HEK293 (cell line): ENCODE results near the gene TMEM184B.

Experiments
- FEZF1 ChIP-seq: fragments of 450-650 bp; formaldehyde crosslinking; IDR thresholded peaks from 2 replicates; pipeline ENCODE4 v1.5.1; 2016; ENCODE audit warnings: missing biosample characterization, missing genetic modification characterization
- SCRT1 ChIP-seq: fragments of 450-650 bp; formaldehyde crosslinking; IDR thresholded peaks from 2 replicates; pipeline ENCODE4 v1.5.1; 2016; ENCODE audit warnings: missing biosample characterization, missing genetic modification characterization, borderline replicate concordance
- ZBTB1 ChIP-seq: fragments of 450-650 bp; formaldehyde crosslinking; IDR thresholded peaks from 2 replicates; pipeline ENCODE4 v1.5.1; 2016; ENCODE audit warnings: missing biosample characterization, missing genetic modification characterization
- ZBTB21 ChIP-seq: fragments of 450-650 bp; formaldehyde crosslinking; IDR thresholded peaks from 2 replicates; pipeline ENCODE4 v1.5.1; 2017; ENCODE audit warnings: missing biosample characterization, missing genetic modification characterization
- ZBTB8A ChIP-seq: fragments of 450-650 bp; formaldehyde crosslinking; IDR thresholded peaks from 2 replicates; pipeline ENCODE4 v1.5.1; 2016; ENCODE audit warnings: missing biosample characterization, missing genetic modification characterization
- ZIC2 ChIP-seq: fragments of 450-650 bp; formaldehyde crosslinking; IDR thresholded peaks from 2 replicates; pipeline ENCODE4 v1.5.1; 2016; ENCODE audit warnings: missing biosample characterization, missing genetic modification characterization
- ZNF10 ChIP-seq: fragments of 450-650 bp; formaldehyde crosslinking; IDR thresholded peaks from 2 replicates; pipeline ENCODE4 v1.5.1; 2017; ENCODE audit warnings: missing biosample characterization, missing genetic modification characterization
- ZNF211 ChIP-seq: fragments of 450-650 bp; formaldehyde crosslinking; IDR thresholded peaks from 2 replicates; pipeline ENCODE4 v1.5.1; 2016; ENCODE audit warnings: low read depth, missing biosample characterization, missing genetic modification characterization
- ZNF239 ChIP-seq: fragments of 450-650 bp; formaldehyde crosslinking; IDR thresholded peaks from 2 replicates; pipeline ENCODE4 v1.5.1; 2016; ENCODE audit warnings: missing biosample characterization, missing genetic modification characterization
- ZNF302 ChIP-seq: fragments of 450-650 bp; formaldehyde crosslinking; IDR thresholded peaks from 2 replicates; pipeline ENCODE4 v1.5.1; 2016; ENCODE audit warnings: missing biosample characterization, missing genetic modification characterization, low read depth
- ZNF335 ChIP-seq: fragments of 450-650 bp; formaldehyde crosslinking; conservative IDR thresholded peaks from 2 replicates; pipeline ENCODE4 v1.5.1; 2016; ENCODE audit warnings: missing biosample characterization, missing genetic modification characterization
- ZNF341 ChIP-seq: fragments of 450-650 bp; formaldehyde crosslinking; IDR thresholded peaks from 2 replicates; pipeline ENCODE4; 2016; ENCODE audit warnings: low read depth, missing biosample characterization, missing genetic modification characterization
- ZNF48 ChIP-seq: fragments of 450-650 bp; formaldehyde crosslinking; IDR thresholded peaks from 2 replicates; pipeline ENCODE4 v1.5.1; 2016; ENCODE audit warnings: missing biosample characterization, missing genetic modification characterization
- ZNF501 ChIP-seq: fragments of 450-650 bp; formaldehyde crosslinking; IDR thresholded peaks from 2 replicates; pipeline ENCODE4 v1.5.1; 2016; ENCODE audit warnings: missing biosample characterization, missing genetic modification characterization
- ZNF530 ChIP-seq: fragments of 450-650 bp; formaldehyde crosslinking; IDR thresholded peaks from 2 replicates; pipeline ENCODE4 v1.5.1; 2016; ENCODE audit warnings: low read depth, missing biosample characterization, missing genetic modification characterization
- ZNF555 ChIP-seq: fragments of 450-650 bp; formaldehyde crosslinking; conservative IDR thresholded peaks from 2 replicates; pipeline ENCODE4 v1.5.1; 2017; ENCODE audit warnings: missing biosample characterization, mild to moderate bottlenecking, missing genetic modification characterization, inconsistent platforms
- ZNF623 ChIP-seq: fragments of 450-650 bp; formaldehyde crosslinking; IDR thresholded peaks from 2 replicates; pipeline ENCODE4 v1.5.1; 2016; ENCODE audit warnings: missing biosample characterization, missing genetic modification characterization
- ZNF660 ChIP-seq: fragments of 450-650 bp; IDR thresholded peaks from 2 replicates; pipeline ENCODE4 v1.5.1; 2018; ENCODE audit warnings: missing biosample characterization, mild to moderate bottlenecking, missing genetic modification characterization
- ZNF664 ChIP-seq: fragments of 450-650 bp; formaldehyde crosslinking; IDR thresholded peaks from 2 replicates; pipeline ENCODE4 v1.5.1; 2016; ENCODE audit warnings: missing biosample characterization, missing genetic modification characterization
- ZNF792 ChIP-seq: fragments of 450-650 bp; formaldehyde crosslinking; IDR thresholded peaks from 2 replicates; pipeline ENCODE4 v1.5.1; 2016; ENCODE audit warnings: missing biosample characterization, missing genetic modification characterization
- ZNF837 ChIP-seq: fragments of 450-650 bp; formaldehyde crosslinking; IDR thresholded peaks from 2 replicates; pipeline ENCODE4 v1.5.1; 2016; ENCODE audit warnings: missing biosample characterization, missing genetic modification characterization
- ZSCAN23 ChIP-seq: fragments of 450-650 bp; formaldehyde crosslinking; IDR thresholded peaks from 2 replicates; pipeline ENCODE4 v1.5.1; 2016; ENCODE audit warnings: missing biosample characterization, missing genetic modification characterization
- ZSCAN30 ChIP-seq: fragments of 450-650 bp; IDR thresholded peaks from 2 replicates; pipeline ENCODE4 v1.5.1; 2018; ENCODE audit warnings: missing biosample characterization, mild to moderate bottlenecking, missing genetic modification characterization, moderate library complexity
- TF ChIP-seq, protein P1 (sequence below): fragments of 450-650 bp; formaldehyde crosslinking; IDR thresholded peaks from 2 replicates; pipeline ENCODE4 v1.5.1; 2016; ENCODE audit warnings: missing biosample characterization, missing genetic modification characterization
- TF ChIP-seq, protein P2 (sequence below): fragments of 450-650 bp; formaldehyde crosslinking; IDR thresholded peaks from 2 replicates; pipeline ENCODE4; 2016; ENCODE audit warnings: missing biosample characterization, missing genetic modification characterization
- TF ChIP-seq, protein P3 (sequence below): fragments of 450-650 bp; formaldehyde crosslinking; IDR thresholded peaks from 2 replicates; pipeline ENCODE4 v1.5.1; 2016; ENCODE audit warnings: missing biosample characterization, missing genetic modification characterization
- TF ChIP-seq, protein P4 (sequence below): fragments of 450-650 bp; formaldehyde crosslinking; IDR thresholded peaks from 2 replicates; pipeline ENCODE4 v1.5.1; 2017; ENCODE audit warnings: missing biosample characterization, missing genetic modification characterization
- TF ChIP-seq, protein P5 (sequence below): fragments of 450-650 bp; formaldehyde crosslinking; IDR thresholded peaks from 2 replicates; pipeline ENCODE4 v1.5.1; 2016; ENCODE audit warnings: missing biosample characterization, missing genetic modification characterization
- TF ChIP-seq, protein P6 (sequence below): fragments of 450-650 bp; formaldehyde crosslinking; IDR thresholded peaks from 2 replicates; pipeline ENCODE4 v1.5.1; 2017; ENCODE audit warnings: missing biosample characterization, missing genetic modification characterization

TMEM184B gene

DNA sequence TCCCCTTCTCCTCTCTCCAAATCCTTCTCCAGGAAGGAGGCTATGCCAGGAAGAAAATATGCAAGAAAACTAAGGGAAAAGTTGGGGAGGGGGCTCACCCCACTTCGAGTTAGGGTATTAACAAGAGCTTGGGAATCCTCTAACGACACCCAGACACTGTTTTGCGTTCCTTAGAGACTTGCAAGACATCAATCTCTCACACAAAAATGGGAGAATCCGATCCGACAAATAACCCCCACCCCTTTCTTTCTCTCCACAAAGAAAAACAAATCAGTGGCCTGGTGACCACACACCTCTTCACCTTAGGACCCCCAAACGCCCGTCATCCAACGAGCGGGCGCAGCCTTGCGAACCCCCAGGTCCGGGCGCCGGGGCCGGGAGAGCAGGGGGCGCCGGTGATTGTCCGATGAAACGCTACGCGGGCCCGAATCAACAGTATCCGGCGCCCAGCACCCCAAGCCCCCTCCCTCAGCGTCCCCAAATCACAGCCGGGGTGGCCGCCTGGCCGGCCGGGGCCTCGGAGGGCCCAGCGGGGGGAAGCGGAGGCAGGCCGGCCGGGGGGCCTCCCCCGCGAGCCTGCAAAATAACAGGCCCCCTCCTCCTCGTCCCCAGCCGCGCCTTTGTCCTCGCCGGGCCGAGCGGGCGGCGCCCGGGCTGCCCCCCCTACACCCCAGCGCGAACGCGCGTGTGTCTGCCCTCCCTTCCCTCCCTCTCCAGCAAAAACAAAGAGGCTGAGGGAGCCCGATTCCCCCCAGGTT lies 43.7 kb upstream of the TMEM184B start (continued):
- TF ChIP-seq, protein P1, sequence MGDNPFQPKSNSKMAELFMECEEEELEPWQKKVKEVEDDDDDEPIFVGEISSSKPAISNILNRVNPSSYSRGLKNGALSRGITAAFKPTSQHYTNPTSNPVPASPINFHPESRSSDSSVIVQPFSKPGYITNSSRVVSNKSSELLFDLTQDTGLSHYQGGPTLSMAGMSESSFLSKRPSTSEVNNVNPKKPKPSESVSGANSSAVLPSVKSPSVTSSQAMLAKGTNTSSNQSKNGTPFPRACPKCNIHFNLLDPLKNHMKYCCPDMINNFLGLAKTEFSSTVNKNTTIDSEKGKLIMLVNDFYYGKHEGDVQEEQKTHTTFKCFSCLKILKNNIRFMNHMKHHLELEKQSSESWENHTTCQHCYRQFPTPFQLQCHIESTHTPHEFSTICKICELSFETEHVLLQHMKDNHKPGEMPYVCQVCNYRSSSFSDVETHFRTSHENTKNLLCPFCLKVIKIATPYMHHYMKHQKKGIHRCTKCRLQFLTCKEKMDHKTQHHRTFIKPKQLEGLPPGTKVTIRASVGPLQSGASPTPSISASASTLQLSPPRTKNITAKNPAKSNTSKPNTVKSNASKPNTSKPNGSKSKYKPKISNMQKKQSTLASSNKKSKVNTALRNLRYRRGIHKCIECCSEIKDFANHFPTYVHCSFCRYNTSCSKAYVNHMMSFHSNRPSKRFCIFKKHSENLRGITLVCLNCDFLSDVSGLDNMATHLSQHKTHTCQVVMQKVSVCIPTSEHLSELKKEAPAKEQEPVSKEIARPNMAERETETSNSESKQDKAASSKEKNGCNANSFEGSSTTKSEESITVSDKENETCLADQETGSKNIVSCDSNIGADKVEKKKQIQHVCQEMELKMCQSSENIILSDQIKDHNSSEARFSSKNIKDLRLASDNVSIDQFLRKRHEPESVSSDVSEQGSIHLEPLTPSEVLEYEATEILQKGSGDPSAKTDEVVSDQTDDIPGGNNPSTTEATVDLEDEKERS (tag by site-specific recombination) = no peak
- TF ChIP-seq, protein P2, sequence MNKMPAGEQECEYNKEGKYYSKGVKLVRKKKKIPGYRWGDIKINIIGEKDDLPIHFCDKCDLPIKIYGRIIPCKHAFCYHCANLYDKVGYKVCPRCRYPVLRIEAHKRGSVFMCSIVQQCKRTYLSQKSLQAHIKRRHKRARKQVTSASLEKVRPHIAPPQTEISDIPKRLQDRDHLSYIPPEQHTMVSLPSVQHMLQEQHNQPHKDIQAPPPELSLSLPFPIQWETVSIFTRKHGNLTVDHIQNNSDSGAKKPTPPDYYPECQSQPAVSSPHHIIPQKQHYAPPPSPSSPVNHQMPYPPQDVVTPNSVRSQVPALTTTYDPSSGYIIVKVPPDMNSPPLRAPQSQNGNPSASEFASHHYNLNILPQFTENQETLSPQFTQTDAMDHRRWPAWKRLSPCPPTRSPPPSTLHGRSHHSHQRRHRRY (tag by site-specific recombination) = no peak
- TF ChIP-seq ZIC2 (peak; percentile 75), ZNF530 (tag by site-specific recombination) (no peak), ZNF837 (tag by site-specific recombination) (no peak), ZNF555 (tag by site-specific recombination) (no peak), ZSCAN23 (tag by site-specific recombination) (no peak), ZNF335 (tag by site-specific recombination) (no peak; the same call in 1 of the 2 replicates), ZBTB21 (no peak), SCRT1 (no peak), FEZF1 (no peak), ZNF239 (tag by site-specific recombination) (no peak), ZNF792 (tag by site-specific recombination) (no peak), ZBTB8A (tag by site-specific recombination) (peak; percentile 93), ZNF664 (tag by site-specific recombination) (no peak), ZNF660 (tag by site-specific recombination) (peak; percentile 54; the same call in 1 of the 2 replicates), ZNF302 (tag by site-specific recombination) (no peak), ZNF10 (no peak), ZNF623 (tag by site-specific recombination) (no peak), ZBTB1 (tag by site-specific recombination) (no peak), ZNF341 (tag by site-specific recombination) (no peak), ZNF211 (tag by site-specific recombination) (no peak), ZNF501 (tag by site-specific recombination) (no peak), ZNF48 (tag by site-specific recombination) (no peak), ZSCAN30 (no peak)
- TF ChIP-seq, protein P3, sequence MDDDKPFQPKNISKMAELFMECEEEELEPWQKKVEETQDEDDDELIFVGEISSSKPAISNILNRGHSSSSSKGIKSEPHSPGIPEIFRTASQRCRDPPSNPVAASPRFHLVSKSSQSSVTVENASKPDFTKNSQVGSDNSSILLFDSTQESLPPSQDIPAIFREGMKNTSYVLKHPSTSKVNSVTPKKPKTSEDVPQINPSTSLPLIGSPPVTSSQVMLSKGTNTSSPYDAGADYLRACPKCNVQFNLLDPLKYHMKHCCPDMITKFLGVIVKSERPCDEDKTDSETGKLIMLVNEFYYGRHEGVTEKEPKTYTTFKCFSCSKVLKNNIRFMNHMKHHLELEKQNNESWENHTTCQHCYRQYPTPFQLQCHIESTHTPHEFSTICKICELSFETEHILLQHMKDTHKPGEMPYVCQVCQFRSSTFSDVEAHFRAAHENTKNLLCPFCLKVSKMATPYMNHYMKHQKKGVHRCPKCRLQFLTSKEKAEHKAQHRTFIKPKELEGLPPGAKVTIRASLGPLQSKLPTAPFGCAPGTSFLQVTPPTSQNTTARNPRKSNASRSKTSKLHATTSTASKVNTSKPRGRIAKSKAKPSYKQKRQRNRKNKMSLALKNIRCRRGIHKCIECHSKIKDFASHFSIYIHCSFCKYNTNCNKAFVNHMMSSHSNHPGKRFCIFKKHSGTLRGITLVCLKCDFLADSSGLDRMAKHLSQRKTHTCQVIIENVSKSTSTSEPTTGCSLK (tag by site-specific recombination) = no peak
- TF ChIP-seq, protein P4, sequence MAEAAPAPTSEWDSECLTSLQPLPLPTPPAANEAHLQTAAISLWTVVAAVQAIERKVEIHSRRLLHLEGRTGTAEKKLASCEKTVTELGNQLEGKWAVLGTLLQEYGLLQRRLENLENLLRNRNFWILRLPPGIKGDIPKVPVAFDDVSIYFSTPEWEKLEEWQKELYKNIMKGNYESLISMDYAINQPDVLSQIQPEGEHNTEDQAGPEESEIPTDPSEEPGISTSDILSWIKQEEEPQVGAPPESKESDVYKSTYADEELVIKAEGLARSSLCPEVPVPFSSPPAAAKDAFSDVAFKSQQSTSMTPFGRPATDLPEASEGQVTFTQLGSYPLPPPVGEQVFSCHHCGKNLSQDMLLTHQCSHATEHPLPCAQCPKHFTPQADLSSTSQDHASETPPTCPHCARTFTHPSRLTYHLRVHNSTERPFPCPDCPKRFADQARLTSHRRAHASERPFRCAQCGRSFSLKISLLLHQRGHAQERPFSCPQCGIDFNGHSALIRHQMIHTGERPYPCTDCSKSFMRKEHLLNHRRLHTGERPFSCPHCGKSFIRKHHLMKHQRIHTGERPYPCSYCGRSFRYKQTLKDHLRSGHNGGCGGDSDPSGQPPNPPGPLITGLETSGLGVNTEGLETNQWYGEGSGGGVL (tag by site-specific recombination) = peak; percentile 59; the same call in 1 of the 2 replicates
- TF ChIP-seq, protein P5, sequence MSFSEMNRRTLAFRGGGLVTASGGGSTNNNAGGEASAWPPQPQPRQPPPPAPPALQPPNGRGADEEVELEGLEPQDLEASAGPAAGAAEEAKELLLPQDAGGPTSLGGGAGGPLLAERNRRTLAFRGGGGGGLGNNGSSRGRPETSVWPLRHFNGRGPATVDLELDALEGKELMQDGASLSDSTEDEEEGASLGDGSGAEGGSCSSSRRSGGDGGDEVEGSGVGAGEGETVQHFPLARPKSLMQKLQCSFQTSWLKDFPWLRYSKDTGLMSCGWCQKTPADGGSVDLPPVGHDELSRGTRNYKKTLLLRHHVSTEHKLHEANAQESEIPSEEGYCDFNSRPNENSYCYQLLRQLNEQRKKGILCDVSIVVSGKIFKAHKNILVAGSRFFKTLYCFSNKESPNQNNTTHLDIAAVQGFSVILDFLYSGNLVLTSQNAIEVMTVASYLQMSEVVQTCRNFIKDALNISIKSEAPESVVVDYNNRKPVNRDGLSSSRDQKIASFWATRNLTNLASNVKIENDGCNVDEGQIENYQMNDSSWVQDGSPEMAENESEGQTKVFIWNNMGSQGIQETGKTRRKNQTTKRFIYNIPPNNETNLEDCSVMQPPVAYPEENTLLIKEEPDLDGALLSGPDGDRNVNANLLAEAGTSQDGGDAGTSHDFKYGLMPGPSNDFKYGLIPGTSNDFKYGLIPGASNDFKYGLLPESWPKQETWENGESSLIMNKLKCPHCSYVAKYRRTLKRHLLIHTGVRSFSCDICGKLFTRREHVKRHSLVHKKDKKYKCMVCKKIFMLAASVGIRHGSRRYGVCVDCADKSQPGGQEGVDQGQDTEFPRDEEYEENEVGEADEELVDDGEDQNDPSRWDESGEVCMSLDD (tag by site-specific recombination) = peak; percentile 45; the same call in 1 of the 2 replicates
- TF ChIP-seq, protein P6, sequence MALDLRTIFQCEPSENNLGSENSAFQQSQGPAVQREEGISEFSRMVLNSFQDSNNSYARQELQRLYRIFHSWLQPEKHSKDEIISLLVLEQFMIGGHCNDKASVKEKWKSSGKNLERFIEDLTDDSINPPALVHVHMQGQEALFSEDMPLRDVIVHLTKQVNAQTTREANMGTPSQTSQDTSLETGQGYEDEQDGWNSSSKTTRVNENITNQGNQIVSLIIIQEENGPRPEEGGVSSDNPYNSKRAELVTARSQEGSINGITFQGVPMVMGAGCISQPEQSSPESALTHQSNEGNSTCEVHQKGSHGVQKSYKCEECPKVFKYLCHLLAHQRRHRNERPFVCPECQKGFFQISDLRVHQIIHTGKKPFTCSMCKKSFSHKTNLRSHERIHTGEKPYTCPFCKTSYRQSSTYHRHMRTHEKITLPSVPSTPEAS = no peak
